GM23338 (cell line): ENCODE results near the gene CT47C1. TPM values are rescaled to one million over a fixed set of nuclear protein-coding genes. Genes with fewer than 3 reads are reported as not detected.
A peak's percentile ranks its signal among the peaks of the same experiment; 100 is the strongest.

Experiments used
- ATAC-seq: fragments of 200-7000 bp; cut with Tn5 transposase; 3 replicates; pipeline ENCODE4 v1.9.1; 2020
- DNase-seq: peaks from one replicate; pipeline ENCODE4 v3.0.0-alpha.2; 2015; ENCODE audit warnings: low spot score
- H2AFZ ChIP-seq: fragments of 200-600 bp; sonication (generic); 2 replicates; pipeline ENCODE4 v1.8.0; 2016; ENCODE audit warnings: antibody characterized with exemption, mild to moderate bottlenecking, moderate library complexity
- H3F3A ChIP-seq: fragments of 200-600 bp; sonication (generic); replicated peaks from 2 replicates; pipeline ENCODE4 v1.8.0; 2017; ENCODE audit warnings: antibody characterized with exemption, mixed run types, low read depth
- H3K27ac ChIP-seq: fragments of 200-600 bp; sonication (generic); 2 replicates; pipeline ENCODE4 v1.6.1; 2016; ENCODE audit warnings: low read depth
- H3K27me3 ChIP-seq: fragments of 200-600 bp; sonication (generic); 2 replicates; pipeline ENCODE4 v1.8.0; 2016; ENCODE audit warnings: mild to moderate bottlenecking, mixed run types, moderate library complexity; ENCODE audit not compliant: insufficient read depth
- H3K36me3 ChIP-seq: fragments of 200-600 bp; sonication (generic); 2 replicates; pipeline ENCODE4 v1.8.0; 2016; ENCODE audit warnings: mild to moderate bottlenecking; ENCODE audit not compliant: insufficient read depth
- H3K4me1 ChIP-seq: fragments of 200-600 bp; sonication (generic); 2 replicates; pipeline ENCODE4 v1.8.0; 2016; ENCODE audit warnings: mild to moderate bottlenecking, moderate library complexity; ENCODE audit not compliant: insufficient read depth
- H3K4me2 ChIP-seq: fragments of 200-600 bp; sonication (generic); 2 replicates; pipeline ENCODE4 v1.7.1; 2017; ENCODE audit warnings: mixed run types
- H3K4me3 ChIP-seq: fragments of 200-600 bp; sonication (generic); 2 replicates; pipeline ENCODE4 v1.6.1; 2016; ENCODE audit warnings: mixed run types
- H3K79me2 ChIP-seq: fragments of 200-600 bp; sonication (generic); replicated peaks from 2 replicates; pipeline ENCODE4 v1.8.0; 2017; ENCODE audit warnings: mild to moderate bottlenecking; ENCODE audit not compliant: insufficient read depth
- H3K9me2 ChIP-seq: fragments of 200-600 bp; sonication (generic); 2 replicates; pipeline ENCODE4 v1.8.0; 2017; ENCODE audit not compliant: insufficient read depth
- H4K20me1 ChIP-seq: fragments of 200-600 bp; sonication (generic); replicated peaks from 2 replicates; pipeline ENCODE4 v1.8.0; 2017; ENCODE audit warnings: mild to moderate bottlenecking; ENCODE audit not compliant: insufficient read depth
- H3K27ac Mint-ChIP-seq: 2 replicates; pipeline ENCODE4 v1.8.0; 2020; ENCODE audit warnings: inconsistent platforms, mild to moderate bottlenecking, moderate library complexity, mixed read lengths
- H3K27me3 Mint-ChIP-seq: 3 replicates; pipeline ENCODE4 v1.8.0; 2022; ENCODE audit warnings: low read depth, mild to moderate bottlenecking, moderate library complexity, mixed read lengths, inconsistent platforms; ENCODE audit not compliant: insufficient read depth, poor library complexity
- H3K36me3 Mint-ChIP-seq: 3 replicates; pipeline ENCODE4 v1.8.0; 2021; ENCODE audit warnings: low read depth, mild to moderate bottlenecking, inconsistent platforms, moderate library complexity, mixed read lengths
- H3K4me1 Mint-ChIP-seq: 3 replicates; pipeline ENCODE4 v1.8.0; 2020; ENCODE audit warnings: mild to moderate bottlenecking, inconsistent platforms, mixed read lengths
- H3K4me3 Mint-ChIP-seq: 3 replicates; pipeline ENCODE4 v1.8.0; 2021; ENCODE audit warnings: moderate library complexity, mild to moderate bottlenecking, inconsistent platforms, mixed read lengths
- H3K9me3 Mint-ChIP-seq: 3 replicates; pipeline ENCODE4 v1.8.0; 2020; ENCODE audit warnings: moderate library complexity, mild to moderate bottlenecking, inconsistent platforms, mixed read lengths
- CREB1 ChIP-seq: fragments of 250-450 bp; sonication (Bioruptor Pico); IDR thresholded peaks from 2 replicates; pipeline ENCODE4 v1.5.0; 2020; ENCODE audit warnings: low read depth, mild to moderate bottlenecking, moderate library complexity
- CTCF ChIP-seq, 2 experiments: fragments of 200-600 bp in 1 of 2; sonication (generic) in 1 of 2; conservative IDR thresholded peaks; 2 replicates each; pipeline versions ENCODE4 v1.5.1 to v1.6.1; 2016 to 2017; ENCODE audit warnings: antibody characterized with exemption in 2 of 2, low read depth in 2 of 2, mild to moderate bottlenecking in 2 of 2, moderate library complexity in 1 of 2
- ETS1 ChIP-seq: IDR thresholded peaks from 2 replicates; pipeline ENCODE4 v1.6.1; 2016; ENCODE audit warnings: antibody characterized with exemption
- JUNB ChIP-seq: IDR thresholded peaks from one replicate; pipeline ENCODE4 v1.6.1; 2016; ENCODE audit warnings: antibody characterized with exemption; ENCODE audit not compliant: unreplicated experiment
- NANOG ChIP-seq: IDR thresholded peaks from 2 replicates; pipeline ENCODE4 v1.6.1; 2016; ENCODE audit warnings: antibody characterized with exemption, borderline replicate concordance
- REST ChIP-seq: IDR thresholded peaks from one replicate; pipeline ENCODE4 v1.6.1; 2018; ENCODE audit warnings: antibody characterized with exemption; ENCODE audit not compliant: unreplicated experiment
- polyA plus RNA-seq: library from polyadenylated mRNA; unstranded; fragments of >200 nt; fragmentation: Nextera tagmentation; extraction: Ambion mirVana; gene quantifications from 2 replicates; pipeline ENCODE4 v1.2.1, GENCODE V29; 2016
- total RNA-seq: library from RNA; depleted of rRNA; stranded (reverse); fragments of >200 nt; shearing (Covaris generic); gene quantifications from 2 replicates; pipeline ENCODE4 v1.2.3, GENCODE V29; 2014

CT47C1 gene
- total and polyA plus RNA-seq, 2 experiments from 2014 or later, result not detected

GRCh38 chrX:119063428-119063827, 9.4 kb upstream of the CT47C1 start (continued):
- no peak for TF ChIP-seq CTCF (conservative IDR thresholded peaks at IDR 0.05; ENCODE audit: low read depth in 2 of 2)

GRCh38 chrX:119067023-119067739, 5.6 kb upstream of the CT47C1 start:
- Mint-ChIP-seq H3K27ac (no peak overlapping the region), H3K4me1 (peaks cover 7% of the 10 kb centered on the region; the same call in 2 of the 3 replicates), H3K27me3 (no peaks in the 10 kb centered on the region), H3K9me3 (no peaks in the 10 kb centered on the region; the same call in 2 of the 3 replicates), H3K36me3 (no peaks in the 10 kb centered on the region), H3K4me3 (no peak overlapping the region)
- Histone ChIP-seq H3K79me2 (no peaks in the 10 kb centered on the region), H3K4me3 (no peak overlapping the region), H3K27ac (no peak overlapping the region), H3K4me1 (peaks cover 9% of the 10 kb centered on the region; the same call in 1 of the 2 replicates), H3K27me3 (no peaks in the 10 kb centered on the region), H3K4me2 (no peak overlapping the region), H4K20me1 (no peaks in the 10 kb centered on the region), H3K36me3 (no peaks in the 10 kb centered on the region), H3F3A (no peaks in the 10 kb centered on the region), H2AFZ (no peak overlapping the region), H3K9me2 (no peaks in the 10 kb centered on the region)
- ATAC-seq (peak; percentile 78), DNase-seq (peak; percentile 64)
- peak; percentile 64 to 75 for TF ChIP-seq CTCF (conservative IDR thresholded peaks at IDR 0.05; ENCODE audit: low read depth in 2 of 2)
- no peak for TF ChIP-seq JUNB

- Histone ChIP-seq H2AFZ (no peak overlapping the region), H3K27ac (no peak overlapping the region), H3K79me2 (no peaks in the 10 kb centered on the region), H3K4me3 (no peak overlapping the region), H3K36me3 (no peaks in the 10 kb centered on the region), H3K4me1 (no peaks in the 10 kb centered on the region), H3K9me2 (no peaks in the 10 kb centered on the region), H3K4me2 (no peak overlapping the region), H4K20me1 (no peaks in the 10 kb centered on the region), H3F3A (no peaks in the 10 kb centered on the region), H3K27me3 (no peaks in the 10 kb centered on the region)
- Mint-ChIP-seq H3K4me3 (no peak overlapping the region), H3K27me3 (peaks cover 2% of the 10 kb centered on the region), H3K27ac (no peak overlapping the region), H3K36me3 (no peaks in the 10 kb centered on the region), H3K9me3 (no peaks in the 10 kb centered on the region), H3K4me1 (no peaks in the 10 kb centered on the region)
- no peak for ATAC-seq
- DNase-seq, result no peak
- TF ChIP-seq REST (no peak), NANOG (no peak), JUNB (no peak), ETS1 (no peak), CREB1 (CRISPR knock-in tag) (no peak)
These were observed 3.7 kb upstream of the CT47C1 start for GRCh38 chrX:119069128-119069527.
